ENCODE measurements around the gene CLK2. TPM values are rescaled to one million over a fixed set of nuclear protein-coding genes. Genes with fewer than 3 reads are reported as not detected.
A peak's percentile ranks its signal among the peaks of the same experiment; 100 is the strongest.

CLK2 gene
- total and polyA plus RNA-seq, 4 donors, result 8.3 to 28.2 (median 14.8) TPM

DNA sequence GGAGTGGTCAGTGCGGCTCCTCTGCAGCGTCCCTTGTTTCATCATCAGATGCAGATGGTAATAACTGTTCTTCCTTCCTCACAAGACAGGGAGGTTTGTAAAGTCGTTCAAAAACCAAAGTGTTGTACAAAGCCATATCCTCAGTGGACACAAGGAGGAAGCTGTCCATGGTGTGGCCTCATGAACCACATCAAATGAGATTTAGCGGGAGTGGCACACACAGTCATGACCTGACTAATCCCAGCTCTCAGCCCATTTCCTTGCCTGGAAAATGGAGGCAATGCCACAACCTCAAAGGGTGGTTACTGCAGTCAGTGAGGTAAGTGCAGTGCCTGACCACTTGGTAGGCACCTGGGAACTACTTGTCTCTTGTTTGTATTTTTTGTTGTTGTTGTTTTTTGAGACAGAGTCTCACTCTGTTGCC is 31.5 kb downstream of the CLK2 start:
- no peaks in the 10 kb centered on the region for H3K9me3 ChIP-seq (ENCODE audit: control insufficient read depth in 4 of 4, low read length in 3 of 4)
- no peaks in the 10 kb centered on the region for H3K27me3 ChIP-seq (ENCODE audit: control insufficient read depth in 4 of 4, insufficient read depth in 4 of 4, low read length in 3 of 4)
- H3K4me3 ChIP-seq (ENCODE audit: low read depth in 1 of 3, low read length in 3 of 3), result no peak overlapping the region
- H3K9ac ChIP-seq (ENCODE audit: low read depth in 1 of 2, low read length in 2 of 2), result no peak overlapping the region
- TF ChIP-seq NR2F2 (IDR thresholded peaks at IDR 0.05) (no peak), SP1 (IDR thresholded peaks at IDR 0.05) (no peak)
- TF ChIP-seq, protein P1, sequence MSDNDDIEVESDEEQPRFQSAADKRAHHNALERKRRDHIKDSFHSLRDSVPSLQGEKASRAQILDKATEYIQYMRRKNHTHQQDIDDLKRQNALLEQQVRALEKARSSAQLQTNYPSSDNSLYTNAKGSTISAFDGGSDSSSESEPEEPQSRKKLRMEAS (IDR thresholded peaks at IDR 0.05), result no peak
- TF ChIP-seq, protein P2, sequence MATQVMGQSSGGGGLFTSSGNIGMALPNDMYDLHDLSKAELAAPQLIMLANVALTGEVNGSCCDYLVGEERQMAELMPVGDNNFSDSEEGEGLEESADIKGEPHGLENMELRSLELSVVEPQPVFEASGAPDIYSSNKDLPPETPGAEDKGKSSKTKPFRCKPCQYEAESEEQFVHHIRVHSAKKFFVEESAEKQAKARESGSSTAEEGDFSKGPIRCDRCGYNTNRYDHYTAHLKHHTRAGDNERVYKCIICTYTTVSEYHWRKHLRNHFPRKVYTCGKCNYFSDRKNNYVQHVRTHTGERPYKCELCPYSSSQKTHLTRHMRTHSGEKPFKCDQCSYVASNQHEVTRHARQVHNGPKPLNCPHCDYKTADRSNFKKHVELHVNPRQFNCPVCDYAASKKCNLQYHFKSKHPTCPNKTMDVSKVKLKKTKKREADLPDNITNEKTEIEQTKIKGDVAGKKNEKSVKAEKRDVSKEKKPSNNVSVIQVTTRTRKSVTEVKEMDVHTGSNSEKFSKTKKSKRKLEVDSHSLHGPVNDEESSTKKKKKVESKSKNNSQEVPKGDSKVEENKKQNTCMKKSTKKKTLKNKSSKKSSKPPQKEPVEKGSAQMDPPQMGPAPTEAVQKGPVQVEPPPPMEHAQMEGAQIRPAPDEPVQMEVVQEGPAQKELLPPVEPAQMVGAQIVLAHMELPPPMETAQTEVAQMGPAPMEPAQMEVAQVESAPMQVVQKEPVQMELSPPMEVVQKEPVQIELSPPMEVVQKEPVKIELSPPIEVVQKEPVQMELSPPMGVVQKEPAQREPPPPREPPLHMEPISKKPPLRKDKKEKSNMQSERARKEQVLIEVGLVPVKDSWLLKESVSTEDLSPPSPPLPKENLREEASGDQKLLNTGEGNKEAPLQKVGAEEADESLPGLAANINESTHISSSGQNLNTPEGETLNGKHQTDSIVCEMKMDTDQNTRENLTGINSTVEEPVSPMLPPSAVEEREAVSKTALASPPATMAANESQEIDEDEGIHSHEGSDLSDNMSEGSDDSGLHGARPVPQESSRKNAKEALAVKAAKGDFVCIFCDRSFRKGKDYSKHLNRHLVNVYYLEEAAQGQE (IDR thresholded peaks at IDR 0.05), result peak; percentile 3
- 76% methylated on average over 4 of the region's 4 CpGs for WGBS
- H3K27ac ChIP-seq (ENCODE audit: low read depth in 1 of 2, low read length in 2 of 2), result peak overlapping the region in 1 of 2 donors; percentile 32
- DNase-seq (ENCODE audit: low spot score), result no peak
- H3K36me3 ChIP-seq (ENCODE audit: control insufficient read depth in 4 of 4, insufficient read depth in 3 of 4, low read depth in 1 of 4, low read length in 3 of 4), result peaks cover 0 to 7% (median 3%) of the 10 kb centered on the region in 4 donors
- peaks cover 1 to 28% (median 21%) of the 10 kb centered on the region in 4 donors for H3K4me1 ChIP-seq (ENCODE audit: control insufficient read depth in 4 of 4, insufficient read depth in 4 of 4, low read length in 3 of 4)

DNA sequence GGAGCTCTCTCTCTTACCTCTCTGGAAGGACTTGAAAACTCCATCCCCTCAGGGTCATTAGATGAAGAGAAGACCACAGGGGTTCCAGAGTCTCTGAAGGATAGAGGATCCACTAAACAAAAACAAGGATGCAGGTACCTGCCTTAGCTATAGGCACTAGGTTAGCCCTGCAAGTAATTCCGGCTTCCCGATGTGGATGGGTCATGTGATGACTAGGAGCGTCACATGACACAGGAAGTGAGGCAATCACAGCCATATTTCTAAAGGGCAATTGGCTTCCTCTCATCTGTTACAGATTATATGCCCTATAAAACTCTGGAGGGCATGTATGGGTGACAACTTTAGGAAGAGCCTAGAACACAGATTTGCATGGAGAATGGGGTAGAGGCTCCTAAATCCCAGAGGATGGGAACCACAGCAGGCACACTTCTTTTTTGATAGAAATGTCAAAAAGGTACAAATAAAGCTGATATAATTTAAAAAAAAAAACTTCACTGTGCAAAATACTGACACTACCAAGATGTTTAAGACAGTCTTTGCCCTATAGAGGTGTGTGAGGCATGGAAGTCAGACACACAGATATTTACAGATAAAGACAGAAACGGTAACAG is 32.1 kb downstream of the CLK2 start:
- H3K4me3 ChIP-seq (ENCODE audit: low read depth in 1 of 3, low read length in 3 of 3), result peak overlapping the region; percentile 41 to 55 (median 54)
- H3K36me3 ChIP-seq (ENCODE audit: control insufficient read depth in 4 of 4, insufficient read depth in 3 of 4, low read depth in 1 of 4, low read length in 3 of 4), result peaks cover 0 to 11% (median 3%) of the 10 kb centered on the region in 4 donors
- H3K27ac ChIP-seq (ENCODE audit: low read depth in 1 of 2, low read length in 2 of 2), result peak overlapping the region in 1 of 2 donors; percentile 32
- WGBS, result 19% methylated on average over 4 of the region's 4 CpGs
- H3K4me1 ChIP-seq (ENCODE audit: control insufficient read depth in 4 of 4, insufficient read depth in 4 of 4, low read length in 3 of 4), result peaks cover 1 to 28% (median 21%) of the 10 kb centered on the region in 4 donors
- TF ChIP-seq EGR1 (IDR thresholded peaks at IDR 0.05; ENCODE audit: low read depth in 2 of 2) (no peak), JUND (IDR thresholded peaks at IDR 0.05) (no peak), FOXA2 (IDR thresholded peaks at IDR 0.05) (peak; percentile 5), HNF4A (conservative IDR thresholded peaks at IDR 0.05) (peak in 1 of 2 donors; percentile 21), YY1 (IDR thresholded peaks at IDR 0.05) (peak; percentile 100), FOXA1 (IDR thresholded peaks at IDR 0.05) (no peak), RAD21 (IDR thresholded peaks at IDR 0.05) (peak in 1 of 2 donors; percentile 17), GABPA (IDR thresholded peaks at IDR 0.05 in 1 of 2, conservative IDR thresholded peaks at IDR 0.05 in 1 of 2) (peak; percentile 22 to 80), TAF1 (conservative IDR thresholded peaks at IDR 0.05) (no peak)
- TF ChIP-seq, protein P3, sequence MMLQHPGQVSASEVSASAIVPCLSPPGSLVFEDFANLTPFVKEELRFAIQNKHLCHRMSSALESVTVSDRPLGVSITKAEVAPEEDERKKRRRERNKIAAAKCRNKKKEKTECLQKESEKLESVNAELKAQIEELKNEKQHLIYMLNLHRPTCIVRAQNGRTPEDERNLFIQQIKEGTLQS (IDR thresholded peaks at IDR 0.05), result peak; percentile 75
- TF ChIP-seq, protein P2 (IDR thresholded peaks at IDR 0.05), result peak; percentile 27
- peak; percentile 61 for DNase-seq (ENCODE audit: low spot score)
- peak overlapping the region in 1 of 2 donors; percentile 79 for H3K9ac ChIP-seq (ENCODE audit: low read depth in 1 of 2, low read length in 2 of 2)
- no peaks in the 10 kb centered on the region for H3K9me3 ChIP-seq (ENCODE audit: control insufficient read depth in 4 of 4, low read length in 3 of 4)
- H3K27me3 ChIP-seq (ENCODE audit: control insufficient read depth in 4 of 4, insufficient read depth in 4 of 4, low read length in 3 of 4), result no peaks in the 10 kb centered on the region
